ENCODE data around the gene SMIM44.

The SMIM44 gene

DNA sequence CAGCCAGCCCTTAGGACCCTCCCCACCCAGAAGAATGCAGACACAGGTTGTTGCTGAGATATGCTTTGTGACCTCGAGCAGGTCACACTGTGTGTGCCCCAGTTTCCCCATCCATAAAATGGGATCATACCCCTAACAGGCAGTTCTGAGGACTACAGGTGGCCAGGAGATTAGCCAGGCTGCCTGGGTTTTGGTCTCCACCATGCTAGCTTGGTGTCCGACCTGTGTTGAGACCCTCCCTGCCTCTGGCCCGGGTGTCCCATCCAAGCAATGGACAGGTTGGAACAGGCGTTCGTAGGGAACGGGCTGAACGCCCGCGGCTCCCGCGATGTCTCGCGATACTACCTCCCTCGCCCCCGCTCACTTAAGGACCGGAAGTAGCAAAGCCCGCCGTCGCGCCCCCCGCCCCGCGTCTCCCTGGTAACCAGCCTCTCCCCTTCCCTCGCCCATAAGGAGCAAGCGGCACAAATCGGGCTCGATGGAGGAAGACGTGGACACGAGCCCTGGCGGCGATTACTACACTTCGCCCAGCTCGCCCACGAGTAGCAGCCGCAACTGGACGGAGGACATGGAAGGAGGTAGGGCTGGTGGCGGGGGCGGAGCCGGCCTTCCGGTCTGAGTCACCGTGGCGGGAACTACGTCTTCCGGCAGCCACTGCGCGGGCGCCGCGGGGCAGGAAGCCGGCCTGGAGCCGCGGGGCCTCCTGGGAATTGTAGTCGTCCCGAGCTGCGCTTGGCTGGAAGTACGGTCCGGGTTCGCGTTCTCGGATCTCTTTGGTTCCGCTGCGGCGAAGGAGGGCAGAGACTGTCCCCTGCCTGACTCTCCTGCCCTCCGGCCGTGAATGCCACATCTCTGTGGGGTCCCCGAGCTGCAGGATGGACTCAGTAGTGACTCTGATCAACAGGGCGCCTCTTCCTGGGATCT lies 48.3 kb downstream of the SMIM44 start:
- DNase-seq (ENCODE audit: low spot score) = peak; percentile 94

DNA sequence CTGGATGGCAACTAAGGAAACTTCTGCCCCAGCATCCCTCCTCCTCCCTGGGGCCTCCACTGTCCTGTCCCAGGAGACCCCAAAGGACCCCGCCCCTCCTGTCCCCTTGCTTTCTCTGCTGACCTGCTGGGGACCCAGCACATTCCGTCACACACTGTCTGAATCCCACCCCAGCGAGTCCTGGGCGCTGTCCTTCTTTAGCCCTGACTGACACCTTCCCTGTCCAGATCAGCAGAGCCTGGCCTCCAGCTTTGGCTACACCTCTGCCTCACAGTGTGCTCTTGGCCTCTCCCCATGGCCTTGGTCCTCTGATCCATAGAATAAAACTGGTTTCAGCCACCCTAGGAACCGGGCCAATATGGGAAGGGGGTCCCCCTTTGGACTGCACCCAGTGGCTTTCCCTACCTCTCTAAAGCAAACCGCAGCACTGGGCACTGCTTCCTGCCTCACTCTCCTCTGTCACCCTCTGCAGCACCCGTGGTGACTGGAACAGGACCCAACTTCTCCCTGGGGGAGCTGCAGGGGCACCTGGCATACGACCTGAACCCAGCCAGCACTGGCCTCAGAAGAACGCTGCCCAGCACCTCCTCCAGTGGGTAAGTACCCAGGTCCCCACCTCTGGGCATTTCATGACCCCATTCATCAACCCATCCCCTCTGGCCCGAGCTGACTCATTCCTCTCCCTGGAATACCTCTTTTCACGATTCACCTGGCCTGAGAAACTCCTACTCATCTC lies 49.3 kb downstream of the SMIM44 start:
- DNase-seq (ENCODE audit: low spot score) = peak; percentile 19

DNA sequence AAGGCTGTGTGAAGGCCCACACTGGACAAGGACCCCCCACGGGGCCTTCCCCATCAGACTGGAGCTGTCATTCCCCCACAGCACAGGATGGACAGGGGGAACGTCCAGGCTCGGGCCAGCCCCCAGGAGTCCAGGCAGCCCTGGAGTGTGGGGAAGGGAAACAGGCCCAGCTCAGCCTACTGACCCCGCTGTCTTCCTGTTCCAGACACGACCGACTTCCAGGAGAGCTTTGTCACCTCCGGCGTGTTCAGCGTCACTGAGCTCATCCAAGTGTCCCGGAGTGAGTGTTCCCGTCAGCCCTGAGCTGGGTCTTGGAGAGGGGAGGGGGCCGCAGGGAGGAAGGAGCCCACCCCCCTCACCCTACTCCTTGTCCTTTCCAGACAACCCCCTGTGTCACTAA lies 49.9 kb downstream of the SMIM44 start:
- no peak for DNase-seq (ENCODE audit: low spot score)

Measured in kidney tubule cell (primary cell).